IPS DF 6.9 (cell line): ENCODE results near the gene FLVCR2.

Experiments used
- DNase-seq: peaks from one replicate; pipeline ENCODE4 v3.0.0-alpha.2; 2013; ENCODE audit warnings: low read depth, low spot score
- H3K27ac ChIP-seq: one replicate; pipeline ENCODE4 v1.5.1; 2013; ENCODE audit warnings: low read length, control low read depth
- H3K27me3 ChIP-seq: 2 replicates; pipeline ENCODE4 v1.6.1; 2013; ENCODE audit warnings: mild to moderate bottlenecking, low read length; ENCODE audit not compliant: control insufficient read depth, insufficient read depth
- H3K36me3 ChIP-seq: 2 replicates; pipeline ENCODE4 v1.6.1; 2013; ENCODE audit warnings: low read length; ENCODE audit not compliant: control insufficient read depth, insufficient read depth
- H3K4me1 ChIP-seq: 2 replicates; pipeline ENCODE4 v1.6.1; 2013; ENCODE audit warnings: low read length; ENCODE audit not compliant: control insufficient read depth, insufficient read depth
- H3K4me3 ChIP-seq: 2 replicates; pipeline ENCODE4 v1.5.1; 2013; ENCODE audit warnings: mild to moderate bottlenecking, low read length
- H3K9me3 ChIP-seq: 2 replicates; pipeline ENCODE4 v1.6.1; 2013; ENCODE audit warnings: low read length, inconsistent platforms; ENCODE audit not compliant: control insufficient read depth, insufficient read depth
- WGBS: extraction: QIAGEN DNeasy Blood & Tissue Kit; methylation state at CpG from one replicate; pipeline ENCODE4 v1.1.7; 2013; ENCODE audit warnings: mixed read lengths, missing lambda C conversion rate; ENCODE audit not compliant: insufficient read length, insufficient coverage; 5-methylcytosine and 5-hydroxymethylcytosine counted together

The FLVCR2 gene

GRCh38 chr14:75628816-75629215 lies 50.4 kb downstream of the FLVCR2 start:
- no peaks in the 10 kb centered on the region for H3K36me3 ChIP-seq
- H3K9me3 ChIP-seq, result no peaks in the 10 kb centered on the region
- H3K4me1 ChIP-seq, result peaks cover 6% of the 10 kb centered on the region
- no peak overlapping the region for H3K4me3 ChIP-seq
- H3K27me3 ChIP-seq, result no peaks in the 10 kb centered on the region
- WGBS, result no CpG with 5 or more reads among the region's 3 CpGs
- no peak overlapping the region for H3K27ac ChIP-seq
- no peak for DNase-seq

- Histone ChIP-seq H3K4me3 (no peak overlapping the region), H3K27ac (no peak overlapping the region), H3K36me3 (no peaks in the 10 kb centered on the region), H3K4me1 (peaks cover 6% of the 10 kb centered on the region), H3K9me3 (no peaks in the 10 kb centered on the region), H3K27me3 (no peaks in the 10 kb centered on the region)
- DNase-seq, result peak; percentile 73
- no CpG with 5 or more reads among the region's 6 CpGs for WGBS
Measured at GRCh38 chr14:75630695-75631452, 52.5 kb downstream of the FLVCR2 start.

- peak; percentile 52 for DNase-seq
- no peak overlapping the region for H3K27ac ChIP-seq
Measured at GRCh38 chr14:75631453-75631831, 53.0 kb downstream of the FLVCR2 start.

GRCh38 chr14:75634848-75635247 lies 56.4 kb downstream of the FLVCR2 start:
- WGBS, result no CpG with 5 or more reads among the region's 5 CpGs
- H3K9me3 ChIP-seq, result no peaks in the 10 kb centered on the region
- peaks cover 6% of the 10 kb centered on the region for H3K4me1 ChIP-seq
- H3K27ac ChIP-seq, result no peak overlapping the region
- H3K27me3 ChIP-seq, result no peaks in the 10 kb centered on the region
- no peak overlapping the region for H3K4me3 ChIP-seq
- H3K36me3 ChIP-seq, result no peaks in the 10 kb centered on the region
- no peak for DNase-seq

More at GRCh38 chr14:75631453-75631831, 53.0 kb downstream of the FLVCR2 start:
- WGBS, result no CpG with 5 or more reads among the region's 5 CpGs
- no peaks in the 10 kb centered on the region for H3K27me3 ChIP-seq
- peaks cover 6% of the 10 kb centered on the region for H3K4me1 ChIP-seq
- no peaks in the 10 kb centered on the region for H3K36me3 ChIP-seq
- no peak overlapping the region for H3K4me3 ChIP-seq
- no peaks in the 10 kb centered on the region for H3K9me3 ChIP-seq

- peaks cover 3% of the 10 kb centered on the region for H3K4me1 ChIP-seq
- DNase-seq, result no peak
- H3K36me3 ChIP-seq, result no peaks in the 10 kb centered on the region
- no CpG with 5 or more reads among the region's 13 CpGs for WGBS
- no peak overlapping the region for H3K27ac ChIP-seq
- H3K27me3 ChIP-seq, result no peaks in the 10 kb centered on the region
- H3K4me3 ChIP-seq, result no peak overlapping the region
- H3K9me3 ChIP-seq, result no peaks in the 10 kb centered on the region
Measured at GRCh38 chr14:75636100-75636692, 57.8 kb downstream of the FLVCR2 start.

- H3K36me3 ChIP-seq, result no peaks in the 10 kb centered on the region
- DNase-seq, result no peak
- no peaks in the 10 kb centered on the region for H3K4me1 ChIP-seq
- WGBS, result no CpG with 5 or more reads among the region's 3 CpGs
- H3K27me3 ChIP-seq, result no peaks in the 10 kb centered on the region
- no peak overlapping the region for H3K4me3 ChIP-seq
- no peaks in the 10 kb centered on the region for H3K9me3 ChIP-seq
- H3K27ac ChIP-seq, result no peak overlapping the region
Measured at GRCh38 chr14:75640876-75641275, 62.5 kb downstream of the FLVCR2 start.

- no peak overlapping the region for H3K27ac ChIP-seq
- no CpG with 5 or more reads among the region's 4 CpGs for WGBS
- DNase-seq, result no peak
- peaks cover 6% of the 10 kb centered on the region; the same call in 1 of the 2 replicates for H3K36me3 ChIP-seq
- no peaks in the 10 kb centered on the region for H3K9me3 ChIP-seq
- no peaks in the 10 kb centered on the region for H3K4me1 ChIP-seq
- H3K4me3 ChIP-seq, result no peak overlapping the region
- no peaks in the 10 kb centered on the region for H3K27me3 ChIP-seq
Measured at GRCh38 chr14:75643985-75644384, 65.6 kb downstream of the FLVCR2 start.

- Histone ChIP-seq H3K4me3 (no peak overlapping the region), H3K27me3 (no peaks in the 10 kb centered on the region), H3K4me1 (no peaks in the 10 kb centered on the region), H3K27ac (no peak overlapping the region), H3K36me3 (peaks cover 12% of the 10 kb centered on the region; the same call in 1 of the 2 replicates), H3K9me3 (no peaks in the 10 kb centered on the region)
- DNase-seq, result no peak
Measured at GRCh38 chr14:75645056-75645455, 66.6 kb downstream of the FLVCR2 start.

- no CpG with 5 or more reads among the region's 6 CpGs for WGBS
- Histone ChIP-seq H3K4me1 (no peaks in the 10 kb centered on the region), H3K4me3 (no peak overlapping the region), H3K36me3 (peaks cover 16% of the 10 kb centered on the region; the same call in 1 of the 2 replicates), H3K27me3 (no peaks in the 10 kb centered on the region), H3K9me3 (no peaks in the 10 kb centered on the region), H3K27ac (no peak overlapping the region)
- no peak for DNase-seq
Measured at GRCh38 chr14:75646762-75647161, 68.3 kb downstream of the FLVCR2 start.

- no CpG with 5 or more reads among the region's 3 CpGs for WGBS
- Histone ChIP-seq H3K9me3 (no peaks in the 10 kb centered on the region), H3K4me3 (no peak overlapping the region), H3K27me3 (no peaks in the 10 kb centered on the region), H3K27ac (no peak overlapping the region), H3K36me3 (peaks cover 21% of the 10 kb centered on the region; the same call in 1 of the 2 replicates), H3K4me1 (no peaks in the 10 kb centered on the region)
- DNase-seq, result no peak
Measured at GRCh38 chr14:75647640-75648039, 69.2 kb downstream of the FLVCR2 start.
